HCT116 (cell line): ENCODE results near the gene DUSP16. TPM values are rescaled to one million over a fixed set of nuclear protein-coding genes. Genes with fewer than 3 reads are reported as not detected.

ENCODE experiments used
- ATAC-seq: fragments of 200-7000 bp; cut with Tn5 transposase; 2 replicates; pipeline ENCODE4 v1.9.1; 2020; ENCODE audit warnings: mild to moderate bottlenecking, moderate library complexity
- BruUV-seq: library from RNA; stranded (reverse); fragments of 400-500 nt; replicated peaks from 2 replicates; lab custom pipeline; 2021; lab: Mats Ljungman, UMichigan
- CTCF ChIA-PET: fragments of 300-600 bp; sonication (Branson Sonifier 250); formaldehyde crosslinking; loops from one replicate; lab custom pipeline; 2021; ENCODE audit warnings: antibody characterized with exemption; lab: Charles Lee
- POLR2A ChIA-PET: fragments of 300-600, 350-600 bp; sonication (Branson Sonifier 250); formaldehyde crosslinking; loops from one replicate; lab custom pipeline; 2021; ENCODE audit warnings: antibody characterized with exemption; lab: Charles Lee
- RAD21 ChIA-PET, 2 experiments: fragments of 300-600 bp; sonication (Branson Sonifier 250); formaldehyde crosslinking; loops; one replicate each; lab custom pipeline; 2023; ENCODE audit warnings: low total read pairs in 2 of 2; ENCODE audit not compliant: uncharacterized antibody in 2 of 2, unreplicated experiment in 2 of 2, low non-redundant PET in 1 of 2; lab: Charles Lee
- DNase-seq: peaks from one replicate; pipeline ENCODE4 v3.0.0-alpha.2; 2010; ENCODE audit warnings: low read depth, low spot score
- H2AFZ ChIP-seq: fragments of 200-600 bp; shearing (Covaris generic), sonication (generic); 2 replicates; pipeline ENCODE4 v1.6.1; 2017; ENCODE audit warnings: low read depth, mixed run types, mixed read lengths, antibody characterized with exemption, low read length; ENCODE audit not compliant: poor library complexity, severe bottlenecking
- H3K27ac ChIP-seq: 2 replicates; pipeline ENCODE4 v1.5.1; 2012; ENCODE audit warnings: low read depth, low read length
- H3K27me3 ChIP-seq: fragments of 200-600 bp; sonication (generic); 2 replicates; pipeline ENCODE4 v1.6.1; 2016; ENCODE audit warnings: mixed run types, low read length, mixed read lengths; ENCODE audit not compliant: insufficient read depth
- H3K36me3 ChIP-seq, 2 experiments: fragments of 200-500 bp in 1 of 2; fragments of 200-600 bp in 1 of 2; sonication (Bioruptor generic) in 1 of 2; sonication (generic) in 1 of 2; 2 replicates each; pipeline versions ENCODE4 v1.5.1 to v1.6.1; 2014 to 2016; ENCODE audit warnings: low read length in 2 of 2, inconsistent platforms in 1 of 2, mixed read lengths in 1 of 2, mixed run types in 1 of 2; ENCODE audit not compliant: insufficient read depth in 2 of 2, control insufficient read depth in 1 of 2
- H3K4me1 ChIP-seq, 2 experiments: fragments of 200-600 bp in 1 of 2; sonication (generic) in 1 of 2; 2 replicates each; pipeline versions ENCODE4 v1.5.1 to v1.6.1; 2012 to 2017; ENCODE audit warnings: low read length in 2 of 2, inconsistent platforms in 1 of 2, mild to moderate bottlenecking in 1 of 2, mixed read lengths in 1 of 2, mixed run types in 1 of 2, moderate library complexity in 1 of 2; ENCODE audit not compliant: insufficient read depth in 2 of 2, control insufficient read depth in 1 of 2
- H3K4me2 ChIP-seq: fragments of 200-600 bp; sonication (generic); 2 replicates; pipeline ENCODE4 v1.6.1; 2017; ENCODE audit warnings: mixed run types, low read length, mixed read lengths
- H3K4me3 ChIP-seq, 2 experiments: fragments of 200-600 bp in 1 of 2; sonication (generic) in 1 of 2; replicated peaks in 1 of 2; 2 replicates each; pipeline ENCODE4 v1.5.1; 2011 to 2016; ENCODE audit warnings: low read length in 2 of 2, control low read depth in 1 of 2, low read depth in 1 of 2, mild to moderate bottlenecking in 1 of 2, mixed read lengths in 1 of 2, mixed run types in 1 of 2
- H3K79me2 ChIP-seq: fragments of 200-600 bp; sonication (generic); 2 replicates; pipeline ENCODE4 v1.6.1; 2017; ENCODE audit warnings: mild to moderate bottlenecking, mixed run types, low read length, moderate library complexity, mixed read lengths; ENCODE audit not compliant: insufficient read depth
- H3K9ac ChIP-seq: fragments of 200-600 bp; sonication (generic); 2 replicates; pipeline ENCODE4 v1.6.1; 2016; ENCODE audit warnings: low read length, mixed read lengths
- H3K9me2 ChIP-seq: fragments of 200-600 bp; sonication (generic), shearing (Covaris generic); 2 replicates; pipeline ENCODE4 v1.6.1; 2017; ENCODE audit warnings: mixed run types, mild to moderate bottlenecking, moderate library complexity; ENCODE audit not compliant: insufficient read depth
- H3K9me3 ChIP-seq, 2 experiments: fragments of 200-500 bp in 1 of 2; fragments of 200-600 bp in 1 of 2; sonication (Bioruptor generic) in 1 of 2; sonication (generic) in 1 of 2; 2 replicates each; pipeline ENCODE4 v1.6.1; 2014 to 2017; ENCODE audit warnings: low read length in 2 of 2, mixed read lengths in 2 of 2, inconsistent platforms in 1 of 2, low read depth in 1 of 2, mild to moderate bottlenecking in 1 of 2, mixed run types in 1 of 2, moderate library complexity in 1 of 2; ENCODE audit not compliant: control insufficient read depth in 1 of 2, insufficient read depth in 1 of 2
- H4K20me1 ChIP-seq: fragments of 200-600 bp; sonication (generic), shearing (Covaris generic); 2 replicates; pipeline ENCODE4 v1.6.1; 2017; ENCODE audit warnings: mixed run types, mild to moderate bottlenecking, moderate library complexity; ENCODE audit not compliant: insufficient read depth
- CBX3 ChIP-seq: IDR thresholded peaks from 2 replicates; pipeline ENCODE4 v1.6.1; 2012; ENCODE audit warnings: low read depth
- ELF1 ChIP-seq: IDR thresholded peaks from 2 replicates; pipeline ENCODE4 v1.6.1; 2012; ENCODE audit warnings: low read depth, borderline replicate concordance
- FOSL1 ChIP-seq: IDR thresholded peaks from 2 replicates; pipeline ENCODE4 v1.6.1; 2012; ENCODE audit warnings: low read depth
- JUND ChIP-seq: IDR thresholded peaks from 2 replicates; pipeline ENCODE4 v1.6.1; 2012
- POLR2AphosphoS5 ChIP-seq: IDR thresholded peaks from 2 replicates; pipeline ENCODE4 v1.6.1; 2011; ENCODE audit warnings: mild to moderate bottlenecking, low read depth, low read length, moderate library complexity
- REST ChIP-seq: IDR thresholded peaks from 2 replicates; pipeline ENCODE4 v1.6.1; 2012; ENCODE audit warnings: low read depth
- SIN3A ChIP-seq: IDR thresholded peaks from 2 replicates; pipeline ENCODE4 v1.6.1; 2012; ENCODE audit warnings: low read depth
- SP1 ChIP-seq: IDR thresholded peaks from 2 replicates; pipeline ENCODE4 v1.6.1; 2012; ENCODE audit warnings: low read depth
- SRF ChIP-seq: IDR thresholded peaks from 2 replicates; pipeline ENCODE4 v1.6.1; 2012; ENCODE audit warnings: low read depth
- ZBTB33 ChIP-seq: IDR thresholded peaks from 2 replicates; pipeline ENCODE4 v1.6.1; 2011; ENCODE audit warnings: mild to moderate bottlenecking, low read length, moderate library complexity; ENCODE audit not compliant: insufficient replicate concordance; ENCODE audit errors: extremely low read depth
- ZFX ChIP-seq: fragments of 450-650 bp; IDR thresholded peaks from 2 replicates; pipeline ENCODE4 v1.6.1; 2017
- intact Hi-C: fragments of 100-400 bp; cut with micrococcal nuclease; formaldehyde crosslinking; loops from 2 replicates; pipeline ENCODE4 v1.10.0; 2022
- total RNA-seq: library from RNA; stranded (reverse); gene quantifications from one replicate; pipeline ENCODE4 v1.2.1, GENCODE V29; 2021; ENCODE audit not compliant: unreplicated experiment

DUSP16 gene
- total RNA-seq, 1 experiment from 2014 or later = 13.4 TPM

DNA sequence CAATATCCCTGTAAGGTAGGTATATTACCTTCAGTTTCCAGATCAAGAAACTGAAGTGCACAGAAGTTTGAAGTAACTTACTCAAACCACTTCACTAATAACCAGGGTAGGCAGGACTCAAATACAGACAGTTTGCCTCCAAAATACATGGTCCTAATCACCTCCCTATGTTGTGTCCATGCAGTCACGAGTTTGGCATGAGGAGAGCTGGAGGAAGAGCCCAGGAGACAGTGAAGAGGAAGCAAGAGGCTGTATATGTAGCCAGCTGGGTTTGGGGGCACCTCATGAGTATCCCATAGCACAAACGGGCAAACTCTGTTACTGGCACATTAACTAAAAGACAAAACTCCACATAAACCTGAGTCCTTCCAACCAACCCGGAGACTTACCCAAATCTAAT lies 79.2 kb downstream of the DUSP16 start:
- Histone ChIP-seq H3K9ac (no peak overlapping the region), H3K79me2 (no peaks in the 10 kb centered on the region), H3K4me2 (no peak overlapping the region), H3K27ac (no peak overlapping the region), H3K36me3 (no peaks in the 10 kb centered on the region; a peak in 1 of 4 replicates), H3K27me3 (no peaks in the 10 kb centered on the region), H4K20me1 (no peaks in the 10 kb centered on the region), H3K9me2 (no peaks in the 10 kb centered on the region), H3K4me3 (no peak overlapping the region), H2AFZ (no peak overlapping the region), H3K4me1 (no peaks in the 10 kb centered on the region), H3K9me3 (no peaks in the 10 kb centered on the region)
- TF ChIP-seq ZFX (no peak), REST (no peak), ELF1 (no peak), SRF (no peak), FOSL1 (no peak), CBX3 (no peak), SP1 (no peak), JUND (no peak), SIN3A (no peak), ZBTB33 (no peak), POLR2AphosphoS5 (no peak)
- intact Hi-C loops = no loop called here
- CTCF ChIA-PET = no interaction called here
- POLR2A ChIA-PET = no interaction called here
- DNase-seq = no peak
- RAD21 ChIA-PET = no interaction called here
- BruUV-seq = no TSS peak
- ATAC-seq = no peak
